ENCODE results near the gene NAALADL2. TPM values are rescaled to one million over a fixed set of nuclear protein-coding genes. Genes with fewer than 3 reads are reported as not detected.

Gene NAALADL2
- polyA plus RNA-seq, 4 donors: 17.1 to 20.7 (median 18.0) TPM

GRCh38 chr3:175288621-175289020 lies 429.5 kb downstream of the NAALADL2 start:
- peak in 1 of 4 donors; percentile 10 for DNase-seq (ENCODE audit: low read depth in 4 of 4, low spot score in 2 of 4)

- DNase-seq (ENCODE audit: low read depth in 4 of 4, low spot score in 2 of 4): no peak
Observed at GRCh38 chr3:175294793-175295192, 435.7 kb downstream of the NAALADL2 start.

GRCh38 chr3:175295248-175296130 lies 436.4 kb downstream of the NAALADL2 start:
- DNase-seq (ENCODE audit: low read depth in 4 of 4, low spot score in 2 of 4): no peak

- DNase-seq (ENCODE audit: low read depth in 4 of 4, low spot score in 2 of 4): no peak
Observed at GRCh38 chr3:175297216-175297615, 438.1 kb downstream of the NAALADL2 start.

GRCh38 chr3:175301741-175302140 lies 442.6 kb downstream of the NAALADL2 start:
- DNase-seq (ENCODE audit: low read depth in 4 of 4, low spot score in 2 of 4): no peak

GRCh38 chr3:175304404-175304803 lies 445.3 kb downstream of the NAALADL2 start:
- no peak for DNase-seq (ENCODE audit: low read depth in 4 of 4, low spot score in 2 of 4)

- DNase-seq (ENCODE audit: low read depth in 4 of 4, low spot score in 2 of 4): no peak
Observed at GRCh38 chr3:175307642-175308041, 448.5 kb downstream of the NAALADL2 start.

- DNase-seq (ENCODE audit: low read depth in 4 of 4, low spot score in 2 of 4): no peak
Observed at GRCh38 chr3:175308097-175308496, 449.0 kb downstream of the NAALADL2 start.

- DNase-seq (ENCODE audit: low read depth in 4 of 4, low spot score in 2 of 4): no peak
Observed at GRCh38 chr3:175310046-175310445, 450.9 kb downstream of the NAALADL2 start.

- no peak for DNase-seq (ENCODE audit: low read depth in 4 of 4, low spot score in 2 of 4)
Observed at GRCh38 chr3:175311404-175311803, 452.3 kb downstream of the NAALADL2 start.

- DNase-seq (ENCODE audit: low read depth in 4 of 4, low spot score in 2 of 4): no peak
Observed at GRCh38 chr3:175311946-175312345, 452.8 kb downstream of the NAALADL2 start.

- no peak for DNase-seq (ENCODE audit: low read depth in 4 of 4, low spot score in 2 of 4)
Observed at GRCh38 chr3:175312791-175313190, 453.7 kb downstream of the NAALADL2 start.

GRCh38 chr3:175316799-175317198 lies 457.7 kb downstream of the NAALADL2 start:
- no peak for DNase-seq (ENCODE audit: low read depth in 4 of 4, low spot score in 2 of 4)

GRCh38 chr3:175325440-175325839 lies 466.3 kb downstream of the NAALADL2 start:
- DNase-seq (ENCODE audit: low read depth in 4 of 4, low spot score in 2 of 4): no peak

GRCh38 chr3:175326041-175326440 lies 466.9 kb downstream of the NAALADL2 start:
- no peak for DNase-seq (ENCODE audit: low read depth in 4 of 4, low spot score in 2 of 4)

- DNase-seq (ENCODE audit: low read depth in 4 of 4, low spot score in 2 of 4): no peak
Observed at GRCh38 chr3:175329373-175329772, 470.2 kb downstream of the NAALADL2 start.

GRCh38 chr3:175335229-175335628 lies 476.1 kb downstream of the NAALADL2 start:
- no peak for DNase-seq (ENCODE audit: low read depth in 4 of 4, low spot score in 2 of 4)

GRCh38 chr3:175336406-175337133 lies 477.4 kb downstream of the NAALADL2 start:
- no peak for DNase-seq (ENCODE audit: low read depth in 4 of 4, low spot score in 2 of 4)

- no peak for DNase-seq (ENCODE audit: low read depth in 4 of 4, low spot score in 2 of 4)
Observed at GRCh38 chr3:175337631-175338030, 478.5 kb downstream of the NAALADL2 start.

- no peak for DNase-seq (ENCODE audit: low read depth in 4 of 4, low spot score in 2 of 4)
Observed at GRCh38 chr3:175338775-175339535, 479.8 kb downstream of the NAALADL2 start.
